Measurements from ENCODE around the gene CKAP4. TPM values are rescaled to one million over a fixed set of nuclear protein-coding genes. Genes with fewer than 3 reads are reported as not detected.

CKAP4 gene
- total and polyA plus RNA-seq, 2 of the 13 experiments (the other 11 are each of a cell fraction or from before 2014, with no cell fraction given), result 39.2 to 70.2 TPM

GRCh38 chr12:106220536-106220935 lies 27.3 kb downstream of the CKAP4 start:
- no peak overlapping the region for H3K9ac ChIP-seq (ENCODE audit: insufficient read depth, low read depth, low read length)
- H4K20me1 ChIP-seq (ENCODE audit: insufficient read depth, low read length), result no peaks in the 10 kb centered on the region
- 48% methylated on average over 7 of the region's 7 CpGs for WGBS (ENCODE audit: low lambda C conversion rate)
- H3K79me2 ChIP-seq (ENCODE audit: insufficient read depth, low read length), result no peaks in the 10 kb centered on the region
- no peak overlapping the region for H3K4me2 ChIP-seq (ENCODE audit: low read depth, low read length)
- no peak for FAIRE-seq
- BruUV-seq (replicated peaks), result no TSS peak
- H2AFZ ChIP-seq (ENCODE audit: low read length), result no peak overlapping the region
- H3K27me3 ChIP-seq (ENCODE audit: control insufficient read depth in 1 of 2, insufficient read depth in 2 of 2, low read length in 2 of 2), result peaks cover 0 to 3% of the 10 kb centered on the region in 2 experiments; a peak in 1 of 5 replicates
- no peak for TF ChIP-seq ZNF143 (CRISPR knock-in tag; IDR thresholded peaks at IDR 0.05)
- no peak for TF ChIP-seq FOXO1 (CRISPR knock-in tag; IDR thresholded peaks at IDR 0.05)
- TF ChIP-seq SATB2 (CRISPR knock-in tag; IDR thresholded peaks at IDR 0.05), result no peak
- no peak for TF ChIP-seq NAIF1 (CRISPR knock-in tag; IDR thresholded peaks at IDR 0.05; ENCODE audit: borderline replicate concordance)
- no peak for TF ChIP-seq ZNF24 (IDR thresholded peaks at IDR 0.05)
- no peak for TF ChIP-seq AGO1 (IDR thresholded peaks at IDR 0.05; ENCODE audit: low read depth, low read length, poor library complexity, severe bottlenecking)
- no peak for TF ChIP-seq SMC3 (IDR thresholded peaks at IDR 0.05; ENCODE audit: low read length)
- TF ChIP-seq PHF21A (CRISPR knock-in tag; IDR thresholded peaks at IDR 0.05), result no peak
- no peak for TF ChIP-seq BORCS8-MEF2B (CRISPR knock-in tag; IDR thresholded peaks at IDR 0.05)
- TF ChIP-seq RELA (CRISPR knock-in tag; IDR thresholded peaks at IDR 0.05), result no peak
- TF ChIP-seq MXI1 (IDR thresholded peaks at IDR 0.05; ENCODE audit: borderline replicate concordance, low read depth, low read length), result no peak
- TF ChIP-seq ZNF577 (CRISPR knock-in tag; IDR thresholded peaks at IDR 0.05; ENCODE audit: borderline replicate concordance, low read depth), result no peak
- no peak for TF ChIP-seq RBM22 (optimal IDR thresholded peaks at IDR 0.05; ENCODE audit: low read length)
- no peak for TF ChIP-seq ZNF468 (CRISPR knock-in tag; IDR thresholded peaks at IDR 0.05)
- TF ChIP-seq ZC3H4 (CRISPR knock-in tag; IDR thresholded peaks at IDR 0.05; ENCODE audit: borderline replicate concordance), result no peak
- CTCF ChIA-PET (ENCODE audit: low intra/inter-chr PET ratio, low total read pairs), result no interaction called here
- H3K27ac ChIP-seq (ENCODE audit: extremely low read length, insufficient read depth, low read length), result no peak overlapping the region
- DNase-seq (ENCODE audit: low spot score), result no peak
- ATAC-seq, result no peak
- in situ Hi-C loops (cut with HindIII; ENCODE audit: extremely low pct_ligation_motif_present, low pct_unique_long_range_greater_than_20kb), result loop anchor here (10.0 kb wide), 1 partner anchor 796 kb away; no protein-coding TSS in a partner anchor
- peaks cover 5% of the 10 kb centered on the region; the same call in 1 of the 2 replicates for H3K9me3 ChIP-seq (ENCODE audit: low read length)
- H3K4me3 ChIP-seq (replicated peaks in 1 of 3; ENCODE audit: insufficient read depth in 1 of 3, low read depth in 2 of 3, low read length in 3 of 3), result no peak overlapping the region
- H3K4me1 ChIP-seq (ENCODE audit: insufficient read depth, low read length), result no peaks in the 10 kb centered on the region
- intact Hi-C loops (cut with micrococcal nuclease; ENCODE audit: unreplicated experiment), result no loop called here
- POLR2A ChIA-PET, result no interaction called here
- H3K36me3 ChIP-seq (replicated peaks in 1 of 2; ENCODE audit: control insufficient read depth in 1 of 2, insufficient read depth in 2 of 2, low read length in 2 of 2), result no peaks in the 10 kb centered on the region

Data from HepG2 (cell line).